NOMO-1 (cell line): ENCODE results near the gene ZCCHC7.
"Not testable (repeated sequence)": the region's sequence is repeated elsewhere in the genome, so short reads cannot be mapped to it uniquely, and the experiment has no call there.

Source experiments
- DNase-seq, 2 experiments: peaks; one replicate each; lab custom pipeline; 2025; ENCODE audit not compliant: unreplicated experiment in 2 of 2; lab: John Stamatoyannopoulos, UW

ZCCHC7 gene

GRCh38 chr9:37290366-37290939 is 170.1 kb downstream of the ZCCHC7 start:
- DNase-seq: no peak

- DNase-seq: peak; percentile 7 to 51
Measured at GRCh38 chr9:37290940-37291485, 170.6 kb downstream of the ZCCHC7 start.

DNA sequence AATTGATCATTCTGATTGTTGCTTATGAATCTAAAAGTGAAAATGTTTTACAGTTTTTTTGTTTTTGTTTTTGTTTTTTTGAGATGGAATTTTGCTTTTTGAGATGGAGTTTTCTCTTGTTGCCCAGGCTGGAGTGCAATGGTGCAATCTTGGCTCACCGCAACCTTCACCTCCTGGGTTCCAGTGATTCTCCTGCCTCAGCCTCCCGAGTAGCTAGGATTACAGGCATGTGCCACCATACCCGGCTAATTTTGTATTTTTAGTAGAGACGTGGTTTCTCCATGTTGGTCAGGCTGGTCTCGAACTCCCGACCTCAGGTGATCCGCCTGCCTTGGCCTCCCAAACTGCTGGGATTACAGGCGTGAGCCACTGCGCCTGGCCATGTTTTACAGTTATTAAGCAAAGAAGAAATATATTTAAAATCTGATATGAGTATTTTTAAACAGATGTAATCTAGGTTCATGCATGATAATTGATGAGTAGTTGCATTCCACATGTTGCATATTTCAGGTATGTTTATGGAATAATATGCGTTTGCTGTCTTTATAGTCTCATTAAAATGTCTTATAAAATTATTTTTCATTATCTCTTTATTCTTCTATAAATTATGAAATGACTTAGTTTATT is 171.4 kb downstream of the ZCCHC7 start:
- not testable (repeated sequence) for DNase-seq

DNA sequence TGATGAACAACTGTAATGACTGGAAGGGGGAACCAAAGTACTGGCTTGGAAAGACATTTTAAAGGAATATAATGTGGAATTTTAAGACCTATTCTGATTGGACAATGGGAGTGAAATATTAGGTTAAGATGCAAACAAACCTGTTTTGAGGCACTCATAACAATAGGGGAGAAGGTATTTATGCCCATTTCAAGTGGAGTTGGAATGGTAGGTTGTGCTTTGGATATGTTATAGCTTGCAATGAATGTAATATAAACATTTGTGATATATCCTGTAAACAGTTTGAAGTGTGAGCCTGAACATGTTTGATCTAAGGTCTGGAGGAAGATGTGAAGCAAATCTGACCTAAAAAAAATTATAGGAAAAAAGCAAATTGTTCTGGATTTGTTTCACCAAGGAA is 172.5 kb downstream of the ZCCHC7 start:
- no peak for DNase-seq

DNA sequence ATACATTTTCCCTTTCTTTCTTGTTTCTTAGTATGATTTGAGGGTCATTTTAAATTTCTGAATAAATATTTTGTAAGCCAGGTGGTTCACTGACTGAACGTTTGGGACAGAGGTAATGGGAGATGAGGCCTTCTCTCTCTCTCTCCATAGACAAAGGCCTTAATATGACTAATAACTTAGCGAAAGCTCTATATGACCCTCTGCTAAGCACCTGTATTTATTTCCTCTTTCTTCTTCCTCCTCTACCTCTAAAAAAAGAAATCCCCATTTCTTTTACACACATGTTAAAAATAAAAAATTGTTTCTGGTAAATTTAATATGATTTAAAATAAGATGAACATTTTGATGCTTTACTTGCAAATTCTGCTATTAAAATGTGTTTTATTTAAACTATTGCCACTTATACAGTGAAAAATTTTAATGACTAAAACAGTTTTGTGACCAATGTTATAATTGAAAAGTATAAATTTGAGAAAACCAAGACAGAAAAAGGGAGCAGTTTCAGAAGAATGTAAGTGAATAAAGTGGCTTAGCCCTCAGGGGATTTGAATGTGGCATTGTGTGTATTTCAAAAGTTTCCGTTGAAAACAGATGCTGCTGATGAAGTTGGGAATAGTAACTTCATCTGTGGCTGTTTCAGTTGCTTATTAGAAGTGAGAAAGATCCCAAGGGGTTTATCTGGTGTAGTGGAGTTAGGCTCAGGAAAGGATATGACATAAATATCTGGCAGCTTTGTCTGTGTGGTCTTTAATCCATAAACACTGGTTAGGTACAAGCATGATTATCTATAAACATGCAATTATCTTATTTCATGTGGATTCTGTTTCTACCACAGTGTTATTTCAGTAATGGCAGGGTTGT is 173.5 kb downstream of the ZCCHC7 start:
- DNase-seq: no peak

- DNase-seq: no peak
Measured at GRCh38 chr9:37295178-37295577, 174.8 kb downstream of the ZCCHC7 start.

DNA sequence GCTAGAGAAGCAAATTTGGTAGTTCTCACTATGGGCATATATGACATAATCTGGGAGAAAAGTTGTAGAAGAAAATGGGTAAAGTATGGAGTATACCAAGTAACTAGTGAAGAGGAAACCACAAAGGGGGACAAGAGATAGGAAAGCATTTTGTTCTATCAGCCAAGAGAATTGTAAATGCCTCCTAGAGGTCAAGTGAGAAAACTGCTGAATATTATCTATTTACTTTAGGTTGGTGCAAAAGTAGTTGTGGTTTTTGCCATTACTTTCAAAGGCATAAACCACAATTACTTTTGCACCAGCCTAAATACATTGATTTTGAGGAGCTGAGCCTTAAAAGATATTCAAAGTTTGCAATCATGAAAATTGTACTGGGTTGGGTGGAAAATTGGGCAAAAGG is 175.4 kb downstream of the ZCCHC7 start:
- no peak for DNase-seq

GRCh38 chr9:37297592-37297991 is 177.2 kb downstream of the ZCCHC7 start:
- no peak for DNase-seq

DNA sequence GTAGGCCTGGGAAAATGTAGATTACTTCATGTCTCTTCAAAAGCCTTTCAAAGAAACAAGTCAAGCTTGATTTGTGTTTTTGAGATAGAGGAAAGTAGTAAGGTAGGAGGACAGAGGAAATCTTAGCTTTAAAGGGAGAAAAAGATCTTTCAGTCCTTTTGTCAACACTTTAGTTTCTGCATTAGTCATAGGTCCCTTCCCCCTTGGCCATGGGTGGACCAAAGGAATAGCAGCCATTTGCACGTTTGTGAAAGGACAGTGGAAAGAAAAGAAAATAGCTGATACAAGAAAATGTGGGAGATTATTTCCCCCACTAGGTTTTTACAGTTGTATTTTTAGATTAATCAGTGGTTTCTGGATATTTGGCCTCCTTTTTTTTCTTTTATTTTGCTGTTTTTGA is 180.2 kb downstream of the ZCCHC7 start:
- no peak for DNase-seq

DNA sequence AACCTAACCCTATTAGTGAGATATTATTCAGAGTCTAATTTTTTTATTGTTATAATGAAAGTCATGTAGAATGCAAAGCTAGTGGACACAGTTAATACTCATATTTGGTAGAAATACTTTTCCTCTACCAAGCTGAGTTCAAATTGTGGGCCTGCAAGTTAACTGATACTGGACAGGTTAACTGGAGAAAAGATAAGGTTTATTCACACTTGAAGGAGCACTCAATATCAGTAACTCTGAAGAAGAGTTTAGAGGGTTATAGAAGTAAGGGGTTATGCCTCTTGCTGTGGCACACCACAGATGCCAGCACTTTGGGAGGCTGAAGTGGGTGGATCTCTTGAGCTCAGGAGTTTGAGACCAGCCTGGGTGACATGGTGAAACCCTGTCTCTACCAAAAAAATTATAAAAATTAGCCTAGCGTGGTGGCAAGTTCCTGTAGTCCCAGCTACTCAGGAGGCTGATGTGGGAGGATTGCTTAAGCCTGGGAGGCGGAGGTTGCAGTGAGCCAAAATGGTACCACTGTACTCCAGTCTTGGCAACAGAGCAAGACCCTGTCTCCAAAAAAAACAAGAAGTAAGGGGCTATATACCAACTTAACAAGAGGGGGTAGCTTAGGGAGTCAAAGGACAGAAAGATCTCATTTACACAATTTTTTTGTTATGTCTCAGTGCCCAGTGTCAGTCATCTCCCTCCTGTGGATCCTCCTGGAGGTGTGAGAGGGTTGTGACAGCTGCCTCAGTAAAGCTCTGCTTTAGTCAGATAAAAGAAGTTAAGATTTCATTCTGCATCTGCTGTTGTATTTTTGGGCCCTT is 180.9 kb downstream of the ZCCHC7 start:
- DNase-seq: no peak

- DNase-seq: no peak
Measured at GRCh38 chr9:37301854-37302172, 181.4 kb downstream of the ZCCHC7 start.

GRCh38 chr9:37302277-37302676 is 181.9 kb downstream of the ZCCHC7 start:
- peak in 1 of 2 experiments; percentile 1 for DNase-seq

DNA sequence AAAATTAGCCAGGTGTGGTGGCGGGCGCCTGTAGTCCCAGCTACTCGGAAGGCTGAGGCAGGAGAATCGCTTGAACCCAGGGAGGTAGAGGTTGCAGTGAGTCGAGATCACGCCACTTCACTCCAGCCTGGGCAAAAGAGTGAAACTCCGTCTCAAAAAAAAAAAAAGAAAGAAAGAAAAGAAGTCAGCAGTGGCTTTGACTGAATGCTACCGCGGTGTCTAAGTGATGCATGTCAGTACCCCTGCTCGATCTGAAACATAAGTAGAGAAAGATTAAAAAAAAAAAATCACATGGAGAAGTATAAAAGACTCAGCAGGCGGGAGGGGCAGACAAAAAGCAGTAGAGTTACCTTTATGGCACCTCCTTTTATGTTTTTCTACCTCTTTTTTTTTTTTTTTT is 182.9 kb downstream of the ZCCHC7 start:
- DNase-seq: not testable (repeated sequence)

GRCh38 chr9:37309136-37309535 is 188.8 kb downstream of the ZCCHC7 start:
- DNase-seq: no peak

DNA sequence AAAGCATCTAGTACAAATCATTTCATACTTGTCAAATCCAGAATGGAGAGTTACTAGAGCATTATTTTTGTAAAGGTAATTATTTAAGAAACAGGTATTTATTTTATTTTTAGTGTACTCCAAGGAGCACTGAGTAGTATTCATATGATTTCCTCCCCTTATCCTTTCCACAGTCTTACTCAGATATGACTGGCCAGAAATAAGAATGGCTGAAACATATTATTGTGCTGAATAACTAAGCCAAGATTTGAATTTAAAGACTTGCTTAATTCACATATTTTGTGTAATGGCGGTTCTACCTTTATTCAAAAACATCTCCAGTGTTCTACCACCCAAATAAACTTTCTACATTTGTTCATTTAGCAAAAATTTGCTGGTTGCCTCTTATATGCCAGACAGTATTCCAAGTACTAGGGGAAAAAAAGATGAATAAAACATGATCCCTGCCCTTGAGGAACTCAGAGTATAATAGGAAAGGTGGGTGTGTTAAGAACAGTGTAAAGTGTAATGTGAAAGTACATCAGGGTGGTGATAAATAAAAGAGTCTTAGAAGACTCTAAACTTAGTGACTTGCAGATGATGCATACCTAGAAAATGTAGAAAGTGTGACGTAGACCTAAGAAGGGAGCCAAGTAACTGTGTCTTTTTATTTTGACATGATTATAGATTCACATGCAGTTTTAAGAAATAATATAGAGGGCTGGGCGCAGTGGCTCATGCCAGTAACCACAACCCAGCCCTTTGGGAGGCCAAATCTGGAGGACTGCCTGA is 191.7 kb downstream of the ZCCHC7 start:
- no peak for DNase-seq

DNA sequence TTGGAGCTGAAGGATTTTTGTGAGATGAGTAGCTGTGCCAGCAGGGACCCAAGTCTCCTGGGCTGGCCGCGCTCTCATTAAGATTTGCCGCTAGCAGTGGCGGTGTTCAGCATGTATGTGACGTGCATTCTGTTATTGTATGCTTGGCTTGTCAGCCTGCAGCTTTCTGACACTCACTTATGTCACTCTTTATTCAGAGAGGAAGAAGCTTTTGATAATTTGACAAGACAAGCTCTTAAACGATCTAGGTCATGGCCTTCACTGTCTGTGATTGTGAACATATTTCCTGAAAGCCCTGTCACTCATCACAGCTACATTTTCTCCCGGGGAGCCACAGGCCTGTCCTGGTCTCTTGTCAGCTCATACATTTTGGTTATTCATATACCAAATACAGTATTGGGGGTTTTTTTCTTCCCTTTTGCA is 203.9 kb downstream of the ZCCHC7 start:
- no peak for DNase-seq

DNA sequence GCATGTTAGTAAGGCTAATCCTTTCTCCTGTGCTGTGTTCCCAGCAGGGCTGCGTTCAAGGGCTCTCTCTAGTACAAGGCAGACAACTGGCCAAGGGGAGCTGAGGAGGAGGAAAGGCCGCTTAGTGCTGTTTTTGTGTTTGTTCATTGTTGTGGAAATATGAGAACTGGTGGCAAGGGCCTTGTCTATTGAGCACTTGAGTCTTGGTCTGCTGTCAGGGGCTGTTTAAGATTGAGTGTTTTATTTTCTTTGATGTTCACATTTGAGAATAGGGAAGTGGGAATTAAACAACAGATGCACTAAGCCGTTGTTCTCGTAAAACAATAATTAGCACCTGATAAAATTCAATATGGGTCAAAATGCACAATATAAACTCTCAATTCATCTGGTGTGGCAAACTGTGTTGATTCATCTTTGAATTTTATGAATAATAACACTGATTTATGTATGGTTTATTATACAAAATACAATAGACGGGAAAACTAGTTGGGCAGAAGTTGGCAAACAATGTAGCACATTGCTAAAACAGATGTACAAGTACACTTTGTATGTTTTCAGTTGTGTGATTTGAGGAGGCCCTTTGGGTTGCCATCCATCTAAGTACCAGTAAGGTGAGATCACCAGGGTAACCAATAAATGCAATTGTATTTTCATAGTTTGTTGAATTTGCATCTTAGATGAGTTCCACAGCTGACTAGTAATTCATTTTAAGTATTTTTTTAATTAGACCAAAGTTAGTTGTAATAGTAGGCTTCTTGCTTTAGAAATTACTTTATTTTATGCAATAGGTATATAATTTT is 204.5 kb downstream of the ZCCHC7 start:
- peak in 1 of 2 experiments; percentile 0 for DNase-seq

DNA sequence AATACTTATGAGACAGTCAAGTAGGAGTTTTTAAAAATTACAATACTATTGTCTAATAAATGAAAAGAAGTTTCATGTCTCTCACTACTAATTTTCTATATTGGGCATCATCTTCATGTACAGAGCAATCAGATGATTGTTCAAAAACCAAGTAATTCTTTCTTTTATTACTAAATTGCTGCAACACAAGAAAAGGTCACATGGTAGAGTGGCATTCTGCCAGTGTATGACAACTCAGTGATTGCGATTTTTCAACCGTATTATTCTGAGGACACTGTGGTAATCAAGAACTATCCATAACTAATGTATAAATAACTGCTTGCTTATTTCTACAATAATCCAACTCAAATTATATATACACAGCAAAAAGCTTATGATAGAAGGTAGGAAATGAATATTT is 205.4 kb downstream of the ZCCHC7 start:
- DNase-seq: no peak

GRCh38 chr9:37327553-37327952 is 207.2 kb downstream of the ZCCHC7 start:
- DNase-seq: no peak
